Upper lobe of right lung (tissue), 1 donor: ENCODE results near the gene PTGS2. TPM values are rescaled to one million over a fixed set of nuclear protein-coding genes. Genes with fewer than 3 reads are reported as not detected.

Source experiments
- ATAC-seq: fragments of 200-7000 bp; cut with Tn5 transposase; one replicate; pipeline ENCODE4 v1.9.1; 2020; ENCODE audit warnings: mild to moderate bottlenecking, moderate library complexity
- DNase-seq: peaks from one replicate; pipeline ENCODE4 v3.0.0-alpha.2; 2020
- H3K27ac ChIP-seq: fragments of 200-600 bp; one replicate; pipeline ENCODE4 v1.8.0; 2022
- H3K27me3 ChIP-seq: fragments of 200-600 bp; one replicate; pipeline ENCODE4 v1.8.0; 2022; ENCODE audit warnings: mild to moderate bottlenecking
- H3K36me3 ChIP-seq: fragments of 200-600 bp; one replicate; pipeline ENCODE4 v1.8.0; 2022
- H3K4me1 ChIP-seq: fragments of 200-600 bp; one replicate; pipeline ENCODE4 v1.8.0; 2022
- H3K4me3 ChIP-seq: fragments of 200-600 bp; one replicate; pipeline ENCODE4 v1.8.0; 2022; ENCODE audit warnings: mild to moderate bottlenecking
- H3K9me3 ChIP-seq: fragments of 200-600 bp; one replicate; pipeline ENCODE4 v1.8.0; 2022
- intact Hi-C: fragments of 100-400 bp; cut with DNase I; formaldehyde crosslinking; loops from one replicate; pipeline ENCODE4 v1.11.0; 2022
- total RNA-seq: library from RNA; stranded (reverse); fragmentation: NEBNext Ultra II Directional; extraction: Animal tissue kit (Norgen Biotek cat#: 25700); gene quantifications from one replicate; pipeline ENCODE4 v1.2.1, GENCODE V29; 2021
- TF ChIP-seq, protein P1 (sequence below): fragments of 200-600 bp; IDR thresholded peaks from one replicate; pipeline ENCODE4 v1.8.0; 2022; ENCODE audit warnings: antibody characterized with exemption
- donor health status: DM: no; HTN: yes; CAD: no; lungs with severe emphysema.

Gene PTGS2
- total RNA-seq, 1 donor from 2014 or later: 30.4 TPM

DNA sequence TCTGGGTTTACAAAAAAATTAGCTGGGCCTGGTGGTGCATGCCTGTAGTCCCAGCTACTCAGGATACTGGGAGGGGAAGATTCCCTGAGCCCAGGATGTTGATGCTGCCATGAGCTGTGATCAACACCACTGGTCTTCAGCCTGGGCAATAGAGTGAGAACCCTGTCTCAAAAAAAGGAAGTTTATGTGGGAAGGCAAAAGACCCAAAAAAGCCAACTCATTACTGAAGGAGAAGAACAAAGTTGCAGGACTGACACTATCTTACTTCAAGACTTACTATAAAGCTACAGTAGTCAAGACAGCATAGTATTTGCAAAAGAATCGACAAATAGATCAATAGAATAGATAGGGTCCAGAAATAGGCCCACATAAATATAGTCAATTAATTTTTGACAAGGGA, 9.2 kb upstream of the PTGS2 start:
- H3K9me3 ChIP-seq: no peaks in the 10 kb centered on the region
- H3K27ac ChIP-seq: no peak overlapping the region
- TF ChIP-seq, protein P1, sequence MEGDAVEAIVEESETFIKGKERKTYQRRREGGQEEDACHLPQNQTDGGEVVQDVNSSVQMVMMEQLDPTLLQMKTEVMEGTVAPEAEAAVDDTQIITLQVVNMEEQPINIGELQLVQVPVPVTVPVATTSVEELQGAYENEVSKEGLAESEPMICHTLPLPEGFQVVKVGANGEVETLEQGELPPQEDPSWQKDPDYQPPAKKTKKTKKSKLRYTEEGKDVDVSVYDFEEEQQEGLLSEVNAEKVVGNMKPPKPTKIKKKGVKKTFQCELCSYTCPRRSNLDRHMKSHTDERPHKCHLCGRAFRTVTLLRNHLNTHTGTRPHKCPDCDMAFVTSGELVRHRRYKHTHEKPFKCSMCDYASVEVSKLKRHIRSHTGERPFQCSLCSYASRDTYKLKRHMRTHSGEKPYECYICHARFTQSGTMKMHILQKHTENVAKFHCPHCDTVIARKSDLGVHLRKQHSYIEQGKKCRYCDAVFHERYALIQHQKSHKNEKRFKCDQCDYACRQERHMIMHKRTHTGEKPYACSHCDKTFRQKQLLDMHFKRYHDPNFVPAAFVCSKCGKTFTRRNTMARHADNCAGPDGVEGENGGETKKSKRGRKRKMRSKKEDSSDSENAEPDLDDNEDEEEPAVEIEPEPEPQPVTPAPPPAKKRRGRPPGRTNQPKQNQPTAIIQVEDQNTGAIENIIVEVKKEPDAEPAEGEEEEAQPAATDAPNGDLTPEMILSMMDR: no peak
- no peak overlapping the region for H3K4me3 ChIP-seq
- intact Hi-C loops: no loop called here
- H3K27me3 ChIP-seq: no peaks in the 10 kb centered on the region
- no peaks in the 10 kb centered on the region for H3K36me3 ChIP-seq
- H3K4me1 ChIP-seq: no peaks in the 10 kb centered on the region
- ATAC-seq (no peak), DNase-seq (no peak)

DNA sequence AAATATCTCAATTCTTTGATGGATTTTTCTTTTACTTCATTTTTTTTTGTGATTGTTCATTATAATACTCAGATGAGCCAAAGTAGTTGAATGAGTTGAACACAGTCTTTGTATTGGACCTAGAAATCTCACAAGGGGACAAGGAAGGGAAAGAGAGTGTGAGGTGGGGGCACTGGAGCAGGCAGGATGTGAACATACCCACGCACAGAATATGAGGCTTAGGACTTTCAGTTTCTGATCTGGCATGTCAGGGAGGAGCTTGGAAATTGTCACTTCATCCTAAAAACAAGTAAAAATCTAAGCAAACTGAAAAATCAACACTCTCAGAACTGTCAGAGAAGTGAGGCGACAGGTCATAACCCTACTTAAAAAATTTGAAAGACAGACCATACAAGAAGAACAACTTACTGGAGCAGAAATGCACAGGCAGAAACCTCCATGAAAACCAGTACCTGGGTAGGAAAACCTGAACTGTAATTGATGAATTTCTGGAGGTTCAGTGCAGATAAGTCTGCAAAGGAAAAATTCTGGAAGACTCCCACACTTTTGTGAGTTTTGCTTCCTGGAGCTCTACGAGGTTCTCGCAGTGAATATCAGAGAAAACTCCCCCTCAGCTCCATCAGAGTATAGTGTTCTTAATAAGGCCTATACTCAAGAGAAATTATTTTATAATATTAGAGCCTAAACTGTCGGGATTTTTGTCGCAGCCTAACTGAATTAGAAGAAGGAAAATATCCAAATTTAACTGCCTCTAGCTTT, 3.6 kb upstream of the PTGS2 start:
- TF ChIP-seq, protein P1: no peak
- H3K9me3 ChIP-seq: no peaks in the 10 kb centered on the region
- ATAC-seq: no peak
- peaks cover 4% of the 10 kb centered on the region for H3K4me1 ChIP-seq
- no peak overlapping the region for H3K27ac ChIP-seq
- intact Hi-C loops: no loop called here
- H3K36me3 ChIP-seq: no peaks in the 10 kb centered on the region
- no peaks in the 10 kb centered on the region for H3K27me3 ChIP-seq
- no peak overlapping the region for H3K4me3 ChIP-seq
- no peak for DNase-seq

DNA sequence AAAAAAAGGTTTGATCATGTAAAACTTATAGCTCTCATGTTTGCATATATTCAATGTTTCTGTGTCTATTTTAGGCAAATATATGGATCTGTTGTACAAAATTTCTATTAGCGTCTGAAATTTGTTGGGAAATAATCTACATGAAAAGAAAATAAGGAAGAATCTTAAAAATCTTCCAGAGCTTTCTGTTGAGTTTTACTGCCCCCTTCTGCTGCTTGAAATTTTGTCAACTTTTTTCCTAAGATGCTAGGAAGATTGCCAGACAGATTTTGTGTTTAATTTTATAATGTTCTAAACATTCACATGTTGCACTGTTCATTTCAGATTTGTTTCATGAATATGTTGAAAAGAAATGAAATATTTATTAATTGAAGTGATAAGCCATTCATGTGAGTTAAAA, 2.5 kb upstream of the PTGS2 start:
- intact Hi-C loops: no loop called here
- Histone ChIP-seq H3K36me3 (peaks cover under 1% of the 10 kb centered on the region), H3K4me3 (no peak overlapping the region), H3K27ac (no peak overlapping the region), H3K27me3 (no peaks in the 10 kb centered on the region), H3K4me1 (peaks cover 4% of the 10 kb centered on the region), H3K9me3 (no peaks in the 10 kb centered on the region)
- DNase-seq: no peak
- no peak for ATAC-seq
- TF ChIP-seq, protein P1: peak; percentile 30

DNA sequence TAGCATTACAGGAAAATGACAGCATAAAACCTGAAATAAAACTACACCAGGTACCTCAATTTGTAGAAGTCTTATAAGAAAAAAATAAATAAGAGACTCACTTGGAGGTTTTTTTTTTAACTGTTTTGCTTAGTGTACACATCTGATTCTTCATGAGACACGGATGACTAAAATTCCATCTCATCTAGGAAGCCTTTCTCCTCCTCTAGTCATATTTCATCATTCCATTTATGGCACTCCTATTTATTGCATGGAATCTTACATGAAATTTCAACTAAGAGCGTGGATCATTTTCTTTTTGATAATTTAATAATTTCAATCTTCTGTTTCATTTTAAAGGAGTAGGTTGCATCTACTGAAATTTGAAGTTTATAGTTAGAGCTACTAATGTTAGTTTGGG, 1.6 kb upstream of the PTGS2 start:
- DNase-seq (no peak), ATAC-seq (no peak)
- peaks cover 9% of the 10 kb centered on the region for H3K36me3 ChIP-seq
- H3K9me3 ChIP-seq: no peaks in the 10 kb centered on the region
- H3K4me1 ChIP-seq: peaks cover 4% of the 10 kb centered on the region
- intact Hi-C loops: no loop called here
- TF ChIP-seq, protein P1: no peak
- no peak overlapping the region for H3K27ac ChIP-seq
- H3K4me3 ChIP-seq: peak overlapping the region; percentile 59
- no peaks in the 10 kb centered on the region for H3K27me3 ChIP-seq

DNA sequence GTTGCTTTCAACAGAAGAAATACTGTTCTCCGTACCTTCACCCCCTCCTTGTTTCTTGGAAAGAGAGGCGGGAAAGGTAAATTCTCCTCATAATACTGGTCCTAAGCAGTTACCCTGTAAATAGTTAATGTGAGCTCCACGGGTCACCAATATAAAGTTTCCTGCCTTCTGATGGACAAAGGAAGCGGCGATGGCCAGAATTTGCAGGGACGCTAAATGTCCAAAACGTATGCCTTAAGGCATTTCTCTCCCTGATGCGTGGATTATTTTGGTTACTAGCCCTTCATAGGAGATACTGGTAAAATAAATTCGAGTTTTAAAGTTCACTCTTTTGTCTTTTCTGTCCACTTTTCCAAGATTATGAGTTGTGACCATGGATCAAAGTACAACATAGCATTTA, 898 bp upstream of the PTGS2 start:
- Histone ChIP-seq H3K27ac (peak overlapping the region; percentile 90), H3K4me3 (peak overlapping the region; percentile 59), H3K4me1 (peaks cover 4% of the 10 kb centered on the region), H3K27me3 (no peaks in the 10 kb centered on the region), H3K9me3 (no peaks in the 10 kb centered on the region), H3K36me3 (peaks cover 14% of the 10 kb centered on the region)
- intact Hi-C loops: no loop called here
- ATAC-seq (no peak), DNase-seq (no peak)
- TF ChIP-seq, protein P1: no peak

DNA sequence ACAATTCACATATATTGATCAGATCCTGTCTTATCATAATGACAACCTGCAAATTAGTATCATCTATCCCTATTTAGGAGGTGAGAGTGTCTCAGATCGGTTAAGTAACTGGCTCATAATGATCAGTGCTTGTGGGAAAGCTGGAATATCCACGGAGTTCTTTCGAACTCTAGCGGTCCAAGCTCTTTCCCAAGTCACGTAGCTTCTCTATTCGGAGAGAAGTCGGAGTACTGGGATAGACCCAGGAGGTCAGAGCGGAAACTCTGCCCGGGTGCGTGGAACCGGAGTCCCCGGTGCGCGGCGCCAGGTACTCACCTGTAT, 339 bp downstream of the PTGS2 start:
- ATAC-seq (no peak), DNase-seq (no peak)
- intact Hi-C loops: no loop called here
- Histone ChIP-seq H3K9me3 (no peaks in the 10 kb centered on the region), H3K27ac (peak overlapping the region; percentile 90), H3K4me1 (peaks cover 4% of the 10 kb centered on the region), H3K4me3 (peak overlapping the region; percentile 59), H3K27me3 (no peaks in the 10 kb centered on the region), H3K36me3 (peaks cover 26% of the 10 kb centered on the region)
- TF ChIP-seq, protein P1: no peak
